Tibial artery (tissue), 4 donors: ENCODE measurements around the gene PIN4.
"Not testable (repeated sequence)": the region's sequence is repeated elsewhere in the genome, so short reads cannot be mapped to it uniquely, and the experiment has no call there.

ENCODE experiments used
- DNase-seq, 2 donors: peaks; one replicate each; pipeline ENCODE4 v3.0.0-alpha.2; 2019
- H3K27ac ChIP-seq, 2 donors: fragments of 200-600 bp; sonication (generic) in 1 of 2; 1 replicate in 1 of 2; 2 replicates in 1 of 2; pipeline ENCODE4 v1.5.1; 2018 to 2019; ENCODE audit warnings: mild to moderate bottlenecking in 1 of 2
- H3K27me3 ChIP-seq, 2 donors: fragments of 200-600 bp; sonication (generic) in 1 of 2; one replicate each; pipeline versions ENCODE4 v1.5.1 to v1.6.0; 2016 to 2019
- H3K36me3 ChIP-seq, 3 donors: fragments of 200-600 bp; sonication (generic) in 2 of 3; one replicate each; pipeline ENCODE4 v1.5.1; 2016 to 2019; ENCODE audit warnings: mild to moderate bottlenecking in 2 of 3
- H3K4me1 ChIP-seq, 4 donors: fragments of 200-600 bp; sonication (generic) in 2 of 4; 1 replicate in 3 of 4; 2 replicates in 1 of 4; pipeline ENCODE4 v1.5.1; 2016 to 2019
- H3K4me3 ChIP-seq, 2 donors: fragments of 200-600 bp; sonication (generic) in 1 of 2; 1 replicate in 1 of 2; 2 replicates in 1 of 2; pipeline ENCODE4 v1.5.1; 2018 to 2019; ENCODE audit warnings: mild to moderate bottlenecking in 2 of 2
- H3K9me3 ChIP-seq, 3 donors: fragments of 200-600 bp; sonication (generic) in 1 of 3; one replicate each; pipeline ENCODE4 v1.5.1; 2016 to 2019
- intact Hi-C: fragments of 100-400 bp; cut with DNase I; formaldehyde crosslinking; loops from one replicate; pipeline ENCODE4 v1.15.0; 2023; ENCODE audit warnings: low total_unique reads
- TF ChIP-seq, protein P1 (sequence below), 2 experiments: fragments of 200-600 bp in 1 of 2; fragments of 450-650 bp in 1 of 2; IDR thresholded peaks; one replicate each; pipeline ENCODE4 v1.5.1; 2017 to 2019; ENCODE audit warnings: antibody characterized with exemption in 2 of 2, mild to moderate bottlenecking in 1 of 2, moderate library complexity in 1 of 2

PIN4 gene

DNA sequence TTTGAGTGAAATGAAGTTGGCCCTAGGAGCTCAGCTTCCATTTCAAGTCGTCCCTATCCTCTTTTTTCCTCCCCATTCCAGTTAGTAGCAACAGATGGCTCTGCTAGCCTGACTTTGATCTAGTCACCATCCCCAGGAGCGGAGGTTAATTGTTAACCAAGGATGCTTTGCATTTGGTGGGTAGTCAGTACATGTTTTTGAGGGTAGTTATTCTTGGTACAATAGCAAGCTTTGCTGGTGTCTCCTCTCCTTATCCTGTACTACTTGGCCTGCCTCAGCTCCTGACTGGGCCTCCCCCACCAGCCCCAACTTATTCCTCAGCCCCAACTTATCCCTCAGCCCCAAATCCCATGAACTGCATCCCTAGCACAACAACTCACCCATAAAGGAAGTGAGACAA lies 35.0 kb upstream of the PIN4 start:
- Histone ChIP-seq H3K9me3 (no peaks in the 10 kb centered on the region), H3K27ac (no peak overlapping the region), H3K4me1 (no peaks in the 10 kb centered on the region), H3K4me3 (no peak overlapping the region), H3K36me3 (peaks cover 0 to 6% (median 0%) of the 10 kb centered on the region in 3 donors), H3K27me3 (no peaks in the 10 kb centered on the region)
- TF ChIP-seq, protein P1, sequence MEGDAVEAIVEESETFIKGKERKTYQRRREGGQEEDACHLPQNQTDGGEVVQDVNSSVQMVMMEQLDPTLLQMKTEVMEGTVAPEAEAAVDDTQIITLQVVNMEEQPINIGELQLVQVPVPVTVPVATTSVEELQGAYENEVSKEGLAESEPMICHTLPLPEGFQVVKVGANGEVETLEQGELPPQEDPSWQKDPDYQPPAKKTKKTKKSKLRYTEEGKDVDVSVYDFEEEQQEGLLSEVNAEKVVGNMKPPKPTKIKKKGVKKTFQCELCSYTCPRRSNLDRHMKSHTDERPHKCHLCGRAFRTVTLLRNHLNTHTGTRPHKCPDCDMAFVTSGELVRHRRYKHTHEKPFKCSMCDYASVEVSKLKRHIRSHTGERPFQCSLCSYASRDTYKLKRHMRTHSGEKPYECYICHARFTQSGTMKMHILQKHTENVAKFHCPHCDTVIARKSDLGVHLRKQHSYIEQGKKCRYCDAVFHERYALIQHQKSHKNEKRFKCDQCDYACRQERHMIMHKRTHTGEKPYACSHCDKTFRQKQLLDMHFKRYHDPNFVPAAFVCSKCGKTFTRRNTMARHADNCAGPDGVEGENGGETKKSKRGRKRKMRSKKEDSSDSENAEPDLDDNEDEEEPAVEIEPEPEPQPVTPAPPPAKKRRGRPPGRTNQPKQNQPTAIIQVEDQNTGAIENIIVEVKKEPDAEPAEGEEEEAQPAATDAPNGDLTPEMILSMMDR (IDR thresholded peaks at IDR 0.05): no peak
- intact Hi-C loops: no loop called here
- no peak for DNase-seq

DNA sequence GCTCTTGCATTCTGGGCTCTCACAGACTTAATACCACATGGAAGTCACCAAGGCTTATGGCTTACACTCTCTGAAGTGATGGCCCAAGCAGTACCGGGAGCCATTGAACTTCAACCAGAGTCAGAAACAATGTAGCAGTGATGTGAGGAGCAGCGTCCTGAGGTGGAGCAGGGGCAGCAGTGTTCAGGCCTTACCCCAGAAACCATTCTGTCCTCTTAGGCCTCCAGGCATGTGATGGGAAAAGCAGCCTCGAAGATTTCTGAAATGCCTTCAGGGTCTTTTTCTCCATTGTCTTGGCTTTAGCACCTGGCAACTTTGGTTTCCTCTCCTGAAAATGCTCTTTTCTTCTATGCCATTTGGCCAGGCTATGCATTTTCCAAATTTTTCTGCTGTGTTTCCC lies 22.8 kb upstream of the PIN4 start:
- intact Hi-C loops: no loop called here
- Histone ChIP-seq H3K36me3 (no peaks in the 10 kb centered on the region), H3K9me3 (no peaks in the 10 kb centered on the region), H3K27ac (no peak overlapping the region), H3K4me1 (no peaks in the 10 kb centered on the region), H3K4me3 (no peak overlapping the region), H3K27me3 (no peaks in the 10 kb centered on the region)
- TF ChIP-seq, protein P1 (IDR thresholded peaks at IDR 0.05): no peak
- DNase-seq: no peak

DNA sequence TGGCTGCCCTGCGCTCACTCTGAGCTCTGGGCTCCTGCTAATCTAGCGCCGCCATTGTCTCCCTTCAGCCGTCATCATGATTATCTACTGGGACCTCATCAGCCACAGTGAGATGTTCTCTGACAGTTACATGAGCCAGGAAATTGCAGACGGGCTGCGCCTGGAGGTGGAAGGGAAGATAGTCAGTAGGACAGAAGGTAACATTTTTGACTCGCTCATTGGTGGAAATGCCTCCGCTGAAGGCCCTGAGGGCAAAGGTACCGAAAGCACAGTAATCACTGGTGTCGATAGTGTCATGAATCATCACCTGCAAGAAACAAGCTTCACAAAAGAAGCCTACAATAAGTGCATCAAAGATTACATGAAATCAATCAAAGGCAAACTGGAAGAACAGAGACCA lies 21.8 kb upstream of the PIN4 start:
- Histone ChIP-seq H3K27me3 (no peaks in the 10 kb centered on the region), H3K4me1 (no peaks in the 10 kb centered on the region), H3K4me3 (no peak overlapping the region), H3K36me3 (no peaks in the 10 kb centered on the region), H3K9me3 (no peaks in the 10 kb centered on the region), H3K27ac (no peak overlapping the region)
- intact Hi-C loops: no loop called here
- TF ChIP-seq, protein P1 (IDR thresholded peaks at IDR 0.05): no peak
- no peak for DNase-seq

DNA sequence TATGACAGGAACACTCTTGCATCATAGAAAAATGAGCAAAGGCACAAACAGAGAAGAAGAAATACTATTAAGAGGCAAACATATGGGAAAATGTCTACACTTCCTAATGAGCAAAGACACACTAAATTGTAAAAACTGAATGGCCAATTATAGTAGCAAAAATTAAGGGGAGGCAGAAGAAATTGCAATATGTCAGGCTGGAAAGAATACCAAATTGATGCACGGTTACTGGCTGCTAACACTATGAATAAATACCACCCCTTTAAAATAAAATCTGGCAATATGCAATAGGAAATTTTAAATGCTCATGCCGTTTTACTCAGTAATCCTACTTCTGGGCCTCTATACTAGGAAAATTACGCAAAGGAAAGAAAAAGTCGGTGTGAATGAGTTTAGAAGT lies 16.0 kb upstream of the PIN4 start:
- Histone ChIP-seq H3K27me3 (no peaks in the 10 kb centered on the region), H3K4me3 (no peak overlapping the region), H3K36me3 (no peaks in the 10 kb centered on the region), H3K9me3 (no peaks in the 10 kb centered on the region), H3K27ac (no peak overlapping the region), H3K4me1 (no peaks in the 10 kb centered on the region)
- no peak for DNase-seq
- intact Hi-C loops: no loop called here
- TF ChIP-seq, protein P1 (IDR thresholded peaks at IDR 0.05): no peak

DNA sequence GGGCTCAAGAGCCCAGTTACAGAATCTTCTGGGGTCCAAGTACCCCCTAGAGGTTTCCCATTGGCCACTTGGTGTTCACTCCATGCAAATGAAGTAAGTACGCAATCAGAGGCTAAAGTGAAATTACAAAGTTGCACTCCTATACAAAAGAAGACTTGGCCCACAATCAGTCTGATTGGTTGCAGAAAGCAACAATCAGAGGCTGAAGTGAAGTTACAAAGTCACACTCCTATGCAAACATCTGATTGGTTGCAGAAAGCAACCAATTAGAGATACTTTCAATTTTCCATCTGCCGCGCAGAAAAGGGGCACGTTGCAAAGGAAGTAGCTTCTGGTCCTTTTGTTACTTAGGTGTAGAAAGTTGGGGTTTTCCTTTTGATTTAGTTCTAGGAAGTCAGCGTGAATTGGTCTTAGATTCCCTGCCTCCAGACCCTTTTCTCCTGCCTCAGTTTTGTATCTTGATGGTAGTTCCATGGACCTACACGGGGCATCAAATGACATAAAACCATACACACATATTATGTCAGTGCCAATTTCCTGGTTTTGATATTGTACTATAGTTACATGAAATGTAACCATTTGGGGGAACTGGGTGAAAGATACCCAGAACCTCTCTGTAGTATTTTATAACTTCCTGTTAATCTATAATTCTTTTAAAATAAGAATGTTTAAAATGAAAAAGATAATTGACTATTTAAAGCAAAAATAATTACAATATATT lies 12.4 kb upstream of the PIN4 start:
- H3K27me3 ChIP-seq: no peaks in the 10 kb centered on the region
- H3K4me1 ChIP-seq: no peaks in the 10 kb centered on the region
- H3K9me3 ChIP-seq: no peaks in the 10 kb centered on the region
- H3K27ac ChIP-seq: no peak overlapping the region
- no peaks in the 10 kb centered on the region for H3K36me3 ChIP-seq
- TF ChIP-seq, protein P1 (IDR thresholded peaks at IDR 0.05): no peak
- DNase-seq: no peak
- peak overlapping the region in 1 of 2 donors; percentile 10 for H3K4me3 ChIP-seq
- intact Hi-C loops: no loop called here

DNA sequence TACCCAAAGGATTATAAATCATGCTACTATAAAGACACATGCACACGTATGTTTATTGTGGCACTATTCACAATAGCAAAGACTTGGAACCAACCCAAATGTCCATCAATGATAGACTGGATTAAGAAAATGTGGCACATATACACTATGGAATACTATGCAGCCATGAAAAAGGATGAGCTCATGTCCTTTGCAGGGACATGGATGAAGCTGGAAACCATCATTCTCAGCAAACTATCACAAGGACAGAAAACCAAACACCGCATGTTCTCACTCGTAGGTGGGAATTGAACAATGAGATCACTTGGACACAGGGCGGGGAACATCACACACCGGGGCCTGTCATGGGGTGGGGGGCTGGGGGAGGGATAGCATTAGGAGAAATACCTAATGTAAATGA lies 5.3 kb upstream of the PIN4 start:
- H3K27ac ChIP-seq, intact Hi-C loops, H3K9me3 ChIP-seq, DNase-seq, H3K4me1 ChIP-seq, H3K4me3 ChIP-seq, H3K36me3 ChIP-seq, H3K27me3 ChIP-seq: not testable (repeated sequence)
